Measurements from ENCODE around the gene ARVCF.
"Not testable (repeated sequence)": the region's sequence is repeated elsewhere in the genome, so short reads cannot be mapped to it uniquely, and the experiment has no call there.

Gene ARVCF

GRCh38 chr22:19928207-19928606 lies 88.4 kb downstream of the ARVCF start:
- no peak overlapping the region for H3K27ac Mint-ChIP-seq
- H3K9me3 Mint-ChIP-seq = no peaks in the 10 kb centered on the region
- H3K36me3 Mint-ChIP-seq = peaks cover 5% of the 10 kb centered on the region
- no peaks in the 10 kb centered on the region for H3K4me1 Mint-ChIP-seq
- H3K27me3 Mint-ChIP-seq = no peaks in the 10 kb centered on the region
- no peak overlapping the region for H3K4me3 Mint-ChIP-seq

DNA sequence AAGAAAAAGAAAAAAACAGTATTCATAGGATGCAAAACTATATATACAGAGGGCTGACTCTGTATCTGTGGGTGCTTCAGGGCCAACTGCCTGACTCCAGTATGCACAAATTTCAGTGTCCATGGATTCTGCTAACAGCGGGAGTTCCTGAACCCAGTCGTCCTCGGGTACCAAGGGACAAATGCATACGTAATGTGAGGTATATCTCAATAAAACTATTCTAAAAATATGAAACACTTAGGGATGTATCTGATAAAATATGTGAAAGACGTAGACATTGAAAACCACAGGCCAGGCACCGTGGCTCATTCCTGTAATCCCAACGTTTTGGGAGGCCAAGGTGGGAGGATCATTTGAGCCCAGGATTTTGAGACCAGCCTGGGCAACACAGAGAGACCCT lies 88.9 kb downstream of the ARVCF start:
- no peak overlapping the region for H3K4me3 Mint-ChIP-seq
- H3K4me1 Mint-ChIP-seq = no peaks in the 10 kb centered on the region
- H3K36me3 Mint-ChIP-seq = peaks cover 5% of the 10 kb centered on the region
- H3K27me3 Mint-ChIP-seq = no peaks in the 10 kb centered on the region
- no peaks in the 10 kb centered on the region for H3K9me3 Mint-ChIP-seq
- H3K27ac Mint-ChIP-seq = no peak overlapping the region

GRCh38 chr22:19926028-19926427 lies 90.6 kb downstream of the ARVCF start:
- not testable (repeated sequence) for H3K36me3 Mint-ChIP-seq, H3K9me3 Mint-ChIP-seq, H3K27me3 Mint-ChIP-seq, H3K4me1 Mint-ChIP-seq, H3K27ac Mint-ChIP-seq, H3K4me3 Mint-ChIP-seq

DNA sequence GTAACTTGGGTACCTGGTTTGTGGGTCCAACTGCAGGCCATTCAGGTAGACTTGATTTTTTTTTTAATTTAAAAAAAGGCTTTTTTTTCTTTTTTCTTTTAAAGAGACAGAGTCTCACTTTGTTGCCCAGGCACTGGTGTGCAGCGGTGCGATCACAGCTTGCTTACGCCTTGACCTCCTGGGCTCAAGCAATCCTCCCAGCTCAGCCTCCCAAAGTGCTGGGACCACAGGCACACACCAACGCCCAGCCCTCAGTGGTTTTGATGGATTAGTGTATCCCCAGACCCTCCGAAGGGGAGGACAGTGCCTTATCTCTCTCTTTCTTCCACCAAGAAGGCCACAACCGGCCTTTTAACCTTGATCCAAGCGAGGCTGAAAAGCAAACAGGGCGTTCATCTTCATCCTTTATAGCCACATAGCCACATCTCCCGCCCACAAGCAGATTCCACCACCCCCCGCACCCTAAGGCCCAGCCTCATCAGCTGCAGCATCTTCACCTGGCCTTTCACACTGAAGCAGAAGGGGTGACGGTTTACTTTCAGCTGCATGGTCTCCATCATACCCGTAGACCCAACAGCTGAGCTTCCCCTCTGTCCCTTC lies 92.6 kb downstream of the ARVCF start:
- Mint-ChIP-seq H3K27me3 (no peaks in the 10 kb centered on the region), H3K4me3 (no peak overlapping the region), H3K27ac (no peak overlapping the region), H3K36me3 (peaks cover 5% of the 10 kb centered on the region), H3K4me1 (no peaks in the 10 kb centered on the region), H3K9me3 (no peaks in the 10 kb centered on the region)

- Mint-ChIP-seq H3K4me1 (no peaks in the 10 kb centered on the region), H3K9me3 (no peaks in the 10 kb centered on the region), H3K4me3 (no peak overlapping the region), H3K27ac (no peak overlapping the region), H3K27me3 (no peaks in the 10 kb centered on the region), H3K36me3 (peaks cover 3% of the 10 kb centered on the region)
Observed at GRCh38 chr22:19921544-19922081, 95.0 kb downstream of the ARVCF start.
